ENCODE data around the gene AUTS2. TPM values are rescaled to one million over a fixed set of nuclear protein-coding genes. Genes with fewer than 3 reads are reported as not detected.

AUTS2 gene
- total RNA-seq, 1 experiment from 2014 or later: 50.0 TPM

DNA sequence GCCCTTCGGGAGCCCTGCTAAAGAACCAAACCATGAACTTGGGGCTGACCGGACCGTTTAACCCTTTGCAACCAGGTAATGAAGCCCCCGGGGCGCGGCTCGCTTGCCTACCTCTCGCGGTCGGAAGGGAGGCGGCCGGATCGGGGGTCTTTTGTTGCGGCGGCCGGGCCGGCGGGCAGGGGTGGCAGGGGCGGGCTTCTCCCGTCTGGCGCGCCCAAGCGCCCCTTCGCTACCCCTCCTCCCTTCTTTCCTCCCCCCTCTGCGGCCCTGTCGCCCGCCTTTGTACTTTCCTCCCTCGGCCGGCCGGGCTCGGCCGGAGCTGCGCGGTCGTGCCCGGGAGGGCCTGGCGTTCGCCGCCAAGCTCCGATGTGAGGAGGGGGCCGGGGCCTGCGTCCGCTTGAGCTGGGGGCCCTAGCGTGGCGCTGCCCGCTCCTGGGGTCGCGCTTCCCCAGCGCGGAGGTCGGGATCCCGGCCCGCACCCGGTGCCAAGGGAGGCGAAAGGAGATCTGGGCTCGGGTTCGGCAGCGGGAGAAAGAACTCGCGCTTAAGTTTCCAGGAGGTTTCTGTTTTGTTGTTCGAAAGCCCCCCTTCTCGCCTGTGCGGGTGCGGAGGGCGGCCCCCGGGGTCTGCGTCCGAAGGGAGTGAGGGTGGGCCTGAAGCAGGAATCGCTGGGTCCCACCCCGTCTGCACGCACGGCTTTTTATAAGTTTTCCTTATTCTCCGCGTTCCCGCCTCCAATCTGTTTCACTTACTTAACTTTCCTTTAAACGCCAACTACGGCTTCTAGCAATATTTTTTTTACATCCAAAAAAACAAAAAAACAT, 1096.9 kb downstream of the AUTS2 start (continued):
- TF ChIP-seq, protein P1, sequence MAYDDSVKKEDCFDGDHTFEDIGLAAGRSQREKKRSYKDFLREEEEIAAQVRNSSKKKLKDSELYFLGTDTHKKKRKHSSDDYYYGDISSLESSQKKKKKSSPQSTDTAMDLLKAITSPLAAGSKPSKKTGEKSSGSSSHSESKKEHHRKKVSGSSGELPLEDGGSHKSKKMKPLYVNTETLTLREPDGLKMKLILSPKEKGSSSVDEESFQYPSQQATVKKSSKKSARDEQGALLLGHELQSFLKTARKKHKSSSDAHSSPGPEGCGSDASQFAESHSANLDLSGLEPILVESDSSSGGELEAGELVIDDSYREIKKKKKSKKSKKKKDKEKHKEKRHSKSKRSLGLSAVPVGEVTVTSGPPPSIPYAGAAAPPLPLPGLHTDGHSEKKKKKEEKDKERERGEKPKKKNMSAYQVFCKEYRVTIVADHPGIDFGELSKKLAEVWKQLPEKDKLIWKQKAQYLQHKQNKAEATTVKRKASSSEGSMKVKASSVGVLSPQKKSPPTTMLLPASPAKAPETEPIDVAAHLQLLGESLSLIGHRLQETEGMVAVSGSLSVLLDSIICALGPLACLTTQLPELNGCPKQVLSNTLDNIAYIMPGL (CRISPR knock-in tag; IDR thresholded peaks at IDR 0.05): peak; percentile 40; the same call in 1 of the 2 replicates

DNA sequence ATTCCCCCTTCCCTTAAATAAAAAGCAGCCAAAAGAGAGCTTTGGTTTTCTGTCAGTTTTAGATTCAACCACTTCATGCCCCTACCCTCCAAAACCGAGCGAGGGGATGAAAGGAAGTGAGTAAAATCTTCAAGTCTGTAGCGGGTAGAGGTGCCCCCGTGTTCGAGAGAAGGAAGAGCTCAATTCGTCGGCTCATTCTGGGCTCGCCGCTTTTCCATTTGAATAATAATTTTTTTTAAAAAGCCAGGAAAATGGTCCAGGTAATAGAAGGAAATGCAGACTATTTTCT, 1097.5 kb downstream of the AUTS2 start:
- H3K27ac Mint-ChIP-seq: peak overlapping the region; percentile 60; the same call in 1 of the 2 replicates
- H3K4me3 Mint-ChIP-seq: peak overlapping the region; percentile 95
- no peaks in the 10 kb centered on the region for H3K36me3 Mint-ChIP-seq
- DNase-seq (ENCODE audit: low spot score) (no peak), ATAC-seq (no peak)
- peaks cover 61% of the 10 kb centered on the region for H3K27me3 Mint-ChIP-seq (ENCODE audit: low read depth)
- CTCF ChIA-PET: interaction anchor here (0.6 to 5.9 kb wide), 2 partner anchors 105 to 112 kb away, joined by 3 to 41 read pairs; no protein-coding TSS in a partner anchor
- H3K4me1 Mint-ChIP-seq: peaks cover 6% of the 10 kb centered on the region
- no peaks in the 10 kb centered on the region for H3K9me3 Mint-ChIP-seq
- POLR2A ChIA-PET: interaction anchor here (0.6 to 1.7 kb wide), 2 partner anchors 865 to 1095 kb away, joined by 9 to 11 read pairs; no protein-coding TSS in a partner anchor
- TF ChIP-seq, protein P2, sequence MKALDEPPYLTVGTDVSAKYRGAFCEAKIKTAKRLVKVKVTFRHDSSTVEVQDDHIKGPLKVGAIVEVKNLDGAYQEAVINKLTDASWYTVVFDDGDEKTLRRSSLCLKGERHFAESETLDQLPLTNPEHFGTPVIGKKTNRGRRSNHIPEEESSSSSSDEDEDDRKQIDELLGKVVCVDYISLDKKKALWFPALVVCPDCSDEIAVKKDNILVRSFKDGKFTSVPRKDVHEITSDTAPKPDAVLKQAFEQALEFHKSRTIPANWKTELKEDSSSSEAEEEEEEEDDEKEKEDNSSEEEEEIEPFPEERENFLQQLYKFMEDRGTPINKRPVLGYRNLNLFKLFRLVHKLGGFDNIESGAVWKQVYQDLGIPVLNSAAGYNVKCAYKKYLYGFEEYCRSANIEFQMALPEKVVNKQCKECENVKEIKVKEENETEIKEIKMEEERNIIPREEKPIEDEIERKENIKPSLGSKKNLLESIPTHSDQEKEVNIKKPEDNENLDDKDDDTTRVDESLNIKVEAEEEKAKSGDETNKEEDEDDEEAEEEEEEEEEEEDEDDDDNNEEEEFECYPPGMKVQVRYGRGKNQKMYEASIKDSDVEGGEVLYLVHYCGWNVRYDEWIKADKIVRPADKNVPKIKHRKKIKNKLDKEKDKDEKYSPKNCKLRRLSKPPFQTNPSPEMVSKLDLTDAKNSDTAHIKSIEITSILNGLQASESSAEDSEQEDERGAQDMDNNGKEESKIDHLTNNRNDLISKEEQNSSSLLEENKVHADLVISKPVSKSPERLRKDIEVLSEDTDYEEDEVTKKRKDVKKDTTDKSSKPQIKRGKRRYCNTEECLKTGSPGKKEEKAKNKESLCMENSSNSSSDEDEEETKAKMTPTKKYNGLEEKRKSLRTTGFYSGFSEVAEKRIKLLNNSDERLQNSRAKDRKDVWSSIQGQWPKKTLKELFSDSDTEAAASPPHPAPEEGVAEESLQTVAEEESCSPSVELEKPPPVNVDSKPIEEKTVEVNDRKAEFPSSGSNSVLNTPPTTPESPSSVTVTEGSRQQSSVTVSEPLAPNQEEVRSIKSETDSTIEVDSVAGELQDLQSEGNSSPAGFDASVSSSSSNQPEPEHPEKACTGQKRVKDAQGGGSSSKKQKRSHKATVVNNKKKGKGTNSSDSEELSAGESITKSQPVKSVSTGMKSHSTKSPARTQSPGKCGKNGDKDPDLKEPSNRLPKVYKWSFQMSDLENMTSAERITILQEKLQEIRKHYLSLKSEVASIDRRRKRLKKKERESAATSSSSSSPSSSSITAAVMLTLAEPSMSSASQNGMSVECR (CRISPR knock-in tag; IDR thresholded peaks at IDR 0.05; ENCODE audit: borderline replicate concordance): no peak
- no peak for TF ChIP-seq ZBTB21 (CRISPR knock-in tag; IDR thresholded peaks at IDR 0.05; ENCODE audit: borderline replicate concordance)
- no peak for TF ChIP-seq FOXP1 (CRISPR knock-in tag; IDR thresholded peaks at IDR 0.05; ENCODE audit: borderline replicate concordance)
- TF ChIP-seq, protein P3, sequence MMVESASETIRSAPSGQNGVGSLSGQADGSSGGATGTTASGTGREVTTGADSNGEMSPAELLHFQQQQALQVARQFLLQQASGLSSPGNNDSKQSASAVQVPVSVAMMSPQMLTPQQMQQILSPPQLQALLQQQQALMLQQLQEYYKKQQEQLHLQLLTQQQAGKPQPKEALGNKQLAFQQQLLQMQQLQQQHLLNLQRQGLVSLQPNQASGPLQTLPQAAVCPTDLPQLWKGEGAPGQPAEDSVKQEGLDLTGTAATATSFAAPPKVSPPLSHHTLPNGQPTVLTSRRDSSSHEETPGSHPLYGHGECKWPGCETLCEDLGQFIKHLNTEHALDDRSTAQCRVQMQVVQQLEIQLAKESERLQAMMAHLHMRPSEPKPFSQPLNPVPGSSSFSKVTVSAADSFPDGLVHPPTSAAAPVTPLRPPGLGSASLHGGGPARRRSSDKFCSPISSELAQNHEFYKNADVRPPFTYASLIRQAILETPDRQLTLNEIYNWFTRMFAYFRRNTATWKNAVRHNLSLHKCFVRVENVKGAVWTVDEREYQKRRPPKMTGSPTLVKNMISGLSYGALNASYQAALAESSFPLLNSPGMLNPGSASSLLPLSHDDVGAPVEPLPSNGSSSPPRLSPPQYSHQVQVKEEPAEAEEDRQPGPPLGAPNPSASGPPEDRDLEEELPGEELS (CRISPR knock-in tag; IDR thresholded peaks at IDR 0.05): no peak
- no peak for TF ChIP-seq PRRX2 (CRISPR knock-in tag; IDR thresholded peaks at IDR 0.05)
- TF ChIP-seq HMGA2 (CRISPR knock-in tag; IDR thresholded peaks at IDR 0.05): no peak
- TF ChIP-seq, protein P4, sequence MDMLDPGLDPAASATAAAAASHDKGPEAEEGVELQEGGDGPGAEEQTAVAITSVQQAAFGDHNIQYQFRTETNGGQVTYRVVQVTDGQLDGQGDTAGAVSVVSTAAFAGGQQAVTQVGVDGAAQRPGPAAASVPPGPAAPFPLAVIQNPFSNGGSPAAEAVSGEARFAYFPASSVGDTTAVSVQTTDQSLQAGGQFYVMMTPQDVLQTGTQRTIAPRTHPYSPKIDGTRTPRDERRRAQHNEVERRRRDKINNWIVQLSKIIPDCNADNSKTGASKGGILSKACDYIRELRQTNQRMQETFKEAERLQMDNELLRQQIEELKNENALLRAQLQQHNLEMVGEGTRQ (CRISPR knock-in tag; IDR thresholded peaks at IDR 0.05): no peak
- TF ChIP-seq, protein P5, sequence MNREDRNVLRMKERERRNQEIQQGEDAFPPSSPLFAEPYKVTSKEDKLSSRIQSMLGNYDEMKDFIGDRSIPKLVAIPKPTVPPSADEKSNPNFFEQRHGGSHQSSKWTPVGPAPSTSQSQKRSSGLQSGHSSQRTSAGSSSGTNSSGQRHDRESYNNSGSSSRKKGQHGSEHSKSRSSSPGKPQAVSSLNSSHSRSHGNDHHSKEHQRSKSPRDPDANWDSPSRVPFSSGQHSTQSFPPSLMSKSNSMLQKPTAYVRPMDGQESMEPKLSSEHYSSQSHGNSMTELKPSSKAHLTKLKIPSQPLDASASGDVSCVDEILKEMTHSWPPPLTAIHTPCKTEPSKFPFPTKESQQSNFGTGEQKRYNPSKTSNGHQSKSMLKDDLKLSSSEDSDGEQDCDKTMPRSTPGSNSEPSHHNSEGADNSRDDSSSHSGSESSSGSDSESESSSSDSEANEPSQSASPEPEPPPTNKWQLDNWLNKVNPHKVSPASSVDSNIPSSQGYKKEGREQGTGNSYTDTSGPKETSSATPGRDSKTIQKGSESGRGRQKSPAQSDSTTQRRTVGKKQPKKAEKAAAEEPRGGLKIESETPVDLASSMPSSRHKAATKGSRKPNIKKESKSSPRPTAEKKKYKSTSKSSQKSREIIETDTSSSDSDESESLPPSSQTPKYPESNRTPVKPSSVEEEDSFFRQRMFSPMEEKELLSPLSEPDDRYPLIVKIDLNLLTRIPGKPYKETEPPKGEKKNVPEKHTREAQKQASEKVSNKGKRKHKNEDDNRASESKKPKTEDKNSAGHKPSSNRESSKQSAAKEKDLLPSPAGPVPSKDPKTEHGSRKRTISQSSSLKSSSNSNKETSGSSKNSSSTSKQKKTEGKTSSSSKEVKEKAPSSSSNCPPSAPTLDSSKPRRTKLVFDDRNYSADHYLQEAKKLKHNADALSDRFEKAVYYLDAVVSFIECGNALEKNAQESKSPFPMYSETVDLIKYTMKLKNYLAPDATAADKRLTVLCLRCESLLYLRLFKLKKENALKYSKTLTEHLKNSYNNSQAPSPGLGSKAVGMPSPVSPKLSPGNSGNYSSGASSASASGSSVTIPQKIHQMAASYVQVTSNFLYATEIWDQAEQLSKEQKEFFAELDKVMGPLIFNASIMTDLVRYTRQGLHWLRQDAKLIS (CRISPR knock-in tag; IDR thresholded peaks at IDR 0.05; ENCODE audit: borderline replicate concordance): no peak
- TF ChIP-seq, protein P6, sequence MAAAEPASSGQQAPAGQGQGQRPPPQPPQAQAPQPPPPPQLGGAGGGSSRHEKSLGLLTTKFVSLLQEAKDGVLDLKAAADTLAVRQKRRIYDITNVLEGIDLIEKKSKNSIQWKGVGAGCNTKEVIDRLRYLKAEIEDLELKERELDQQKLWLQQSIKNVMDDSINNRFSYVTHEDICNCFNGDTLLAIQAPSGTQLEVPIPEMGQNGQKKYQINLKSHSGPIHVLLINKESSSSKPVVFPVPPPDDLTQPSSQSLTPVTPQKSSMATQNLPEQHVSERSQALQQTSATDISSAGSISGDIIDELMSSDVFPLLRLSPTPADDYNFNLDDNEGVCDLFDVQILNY (CRISPR knock-in tag; IDR thresholded peaks at IDR 0.05): no peak
- no peak for TF ChIP-seq TCF7 (CRISPR knock-in tag; IDR thresholded peaks at IDR 0.05; ENCODE audit: low read depth)
- TF ChIP-seq ZNF219 (CRISPR knock-in tag; IDR thresholded peaks at IDR 0.05; ENCODE audit: borderline replicate concordance): no peak
- TF ChIP-seq EMX1 (CRISPR knock-in tag; IDR thresholded peaks at IDR 0.05): no peak
- TF ChIP-seq, protein P7, sequence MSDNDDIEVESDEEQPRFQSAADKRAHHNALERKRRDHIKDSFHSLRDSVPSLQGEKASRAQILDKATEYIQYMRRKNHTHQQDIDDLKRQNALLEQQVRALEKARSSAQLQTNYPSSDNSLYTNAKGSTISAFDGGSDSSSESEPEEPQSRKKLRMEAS (CRISPR knock-in tag; IDR thresholded peaks at IDR 0.05): no peak
- TF ChIP-seq, protein P8, sequence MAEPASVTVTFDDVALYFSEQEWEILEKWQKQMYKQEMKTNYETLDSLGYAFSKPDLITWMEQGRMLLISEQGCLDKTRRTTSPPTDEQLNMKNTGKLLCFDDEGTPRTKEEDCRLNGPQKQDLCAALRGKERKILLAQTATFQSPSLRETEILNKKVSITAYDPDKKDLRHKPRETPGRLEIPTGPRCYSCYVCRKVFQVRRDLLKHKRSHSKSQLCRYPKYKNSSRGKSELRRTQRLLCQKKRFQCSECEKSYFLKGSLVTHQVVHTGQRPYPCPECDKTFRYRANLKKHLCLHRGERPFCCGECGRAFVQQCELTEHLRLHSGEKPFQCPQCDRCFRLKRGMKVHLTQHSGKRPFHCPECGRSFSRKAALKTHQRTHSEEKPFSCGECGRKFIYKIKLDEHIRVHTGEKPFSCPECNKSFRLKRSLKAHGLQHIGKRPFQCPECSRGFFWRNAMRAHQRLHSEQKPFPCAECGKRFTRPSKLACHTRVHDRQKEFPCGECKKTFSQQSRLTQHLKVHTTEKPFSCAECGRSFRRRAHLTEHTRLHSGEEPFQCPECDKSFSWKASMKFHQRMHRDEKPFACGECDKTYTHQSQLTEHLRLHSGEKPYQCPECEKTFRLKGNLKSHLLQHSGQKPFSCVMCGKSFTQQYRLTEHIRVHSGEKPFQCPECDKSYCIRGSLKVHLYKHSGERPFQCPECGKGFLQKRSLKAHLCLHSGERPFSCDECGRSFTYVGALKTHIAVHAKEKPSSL (CRISPR knock-in tag; conservative IDR thresholded peaks at IDR 0.05): no peak
- no peak for TF ChIP-seq ZNF121 (CRISPR knock-in tag; IDR thresholded peaks at IDR 0.05)
